HG02623 (cell line): ENCODE results near the gene KLC4.
"Not testable (repeated sequence)": the region's sequence is repeated elsewhere in the genome, so short reads cannot be mapped to it uniquely, and the experiment has no call there.

Source experiments
- ATAC-seq: cut with Tn5 transposase; IDR thresholded peaks from one replicate; pipeline ENCODE4 v1.9.1; 2021; ENCODE audit warnings: moderate library complexity; ENCODE audit not compliant: unreplicated experiment

The KLC4 gene

GRCh38 chr6:43060755-43061633 is 1.6 kb downstream of the KLC4 start:
- ATAC-seq, result no peak

DNA sequence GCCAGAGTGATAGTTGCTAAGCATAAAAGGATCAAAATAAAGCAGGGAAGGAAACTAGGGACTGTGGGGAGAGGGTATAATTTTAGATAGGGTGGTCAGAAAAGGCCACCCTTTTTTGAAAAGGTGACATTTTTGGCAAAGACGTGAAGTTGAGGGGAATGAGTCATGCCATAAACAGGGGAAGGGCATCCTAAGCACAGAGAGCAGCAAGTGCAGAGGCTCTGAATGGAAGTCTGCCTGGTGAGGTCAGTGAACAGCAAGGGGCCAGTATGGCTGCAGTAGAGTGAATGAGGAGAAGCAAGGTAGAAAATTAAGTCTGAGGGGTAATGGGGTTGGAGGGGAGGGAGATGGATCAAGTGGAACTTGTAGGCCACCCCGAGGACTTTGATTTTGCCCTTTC is 2.4 kb downstream of the KLC4 start:
- ATAC-seq, result no peak

- no peak for ATAC-seq
Measured at GRCh38 chr6:43062818-43063217, 3.4 kb downstream of the KLC4 start.

DNA sequence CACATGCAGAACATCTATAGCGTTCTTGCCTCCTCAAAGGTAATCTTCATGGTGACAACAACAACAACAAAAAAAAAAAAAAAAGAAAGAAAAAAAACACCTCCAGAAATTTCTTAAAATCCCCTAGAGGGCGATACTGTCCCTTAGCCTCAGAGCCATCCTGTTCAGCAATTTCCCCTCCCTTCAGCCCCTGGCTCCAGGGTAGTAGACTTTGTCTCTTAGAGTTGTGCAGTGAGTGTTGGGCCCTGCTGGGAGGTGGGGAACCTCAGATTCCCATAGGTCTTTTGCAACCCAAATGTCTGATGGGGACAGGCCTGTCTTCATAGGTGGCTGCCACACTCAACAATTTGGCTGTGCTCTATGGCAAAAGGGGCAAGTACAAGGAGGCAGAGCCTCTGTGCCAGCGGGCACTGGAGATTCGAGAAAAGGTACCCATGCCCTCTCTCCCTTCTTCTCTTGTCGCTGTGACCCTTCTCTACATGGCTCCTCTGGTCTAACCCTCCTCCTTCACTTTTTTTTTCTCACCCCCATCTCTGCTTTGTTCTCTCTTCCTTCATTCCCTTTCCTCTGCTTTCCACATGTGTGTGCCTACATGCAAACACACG is 10.7 kb downstream of the KLC4 start:
- no peak for ATAC-seq

- ATAC-seq, result no peak
Measured at GRCh38 chr6:43074847-43075669, 15.6 kb downstream of the KLC4 start.

- no peak for ATAC-seq
Measured at GRCh38 chr6:43075670-43076463, 16.4 kb downstream of the KLC4 start, which contains the start of gene PTK7. PTK7 (plus strand) TSS chr6:43076314; CDS start chr6:43076489, 175 bp downstream.

- no peak for ATAC-seq
Measured at GRCh38 chr6:43076464-43077332, 17.3 kb downstream of the KLC4 start.

DNA sequence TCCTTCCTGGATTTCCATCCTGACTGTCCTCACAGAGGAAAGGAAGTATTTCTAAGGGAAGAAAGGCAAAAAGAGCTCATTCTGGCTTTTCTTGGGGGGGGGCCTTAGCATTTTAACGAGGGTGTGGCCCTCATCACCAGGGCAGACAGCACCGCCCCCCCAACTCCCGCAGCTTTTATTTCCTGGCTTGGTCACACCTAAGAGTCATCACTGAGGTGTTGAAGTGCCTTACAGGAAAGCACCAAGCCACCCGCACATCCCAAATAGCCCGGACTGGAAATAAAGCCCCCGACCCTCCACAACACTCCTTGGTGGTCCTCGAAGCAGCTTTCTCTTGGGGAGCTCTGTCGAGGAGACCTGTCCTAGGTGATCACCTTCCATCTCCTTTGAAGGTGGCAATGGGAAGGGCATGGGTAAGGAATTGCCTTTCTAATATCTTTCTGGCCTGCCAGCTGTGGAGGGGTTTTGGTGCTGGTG is 17.9 kb downstream of the KLC4 start:
- ATAC-seq, result no peak

- ATAC-seq, result no peak
Measured at GRCh38 chr6:43077981-43078511, 18.6 kb downstream of the KLC4 start.

DNA sequence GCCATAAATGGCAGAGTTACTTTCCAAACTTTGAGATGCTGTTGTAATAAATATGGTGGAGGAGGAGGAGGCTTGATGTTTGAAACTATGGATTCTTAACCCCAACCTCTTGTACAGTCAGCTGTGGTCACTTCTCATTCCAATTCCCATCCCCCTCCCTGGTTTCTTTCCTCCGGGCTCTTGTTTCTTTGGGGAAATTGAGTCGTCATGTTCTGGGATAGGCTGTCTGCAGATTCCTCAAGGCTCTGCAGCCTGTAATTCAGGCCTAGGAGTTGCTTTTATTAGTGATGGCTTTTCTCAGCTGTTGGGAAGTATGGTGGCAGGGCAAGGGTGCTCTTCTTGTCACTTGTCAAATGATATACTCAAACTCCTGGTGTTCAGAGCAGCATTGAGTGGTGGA is 19.3 kb downstream of the KLC4 start:
- ATAC-seq, result no peak

- ATAC-seq, result no peak
Measured at GRCh38 chr6:43081043-43081442, 21.6 kb downstream of the KLC4 start.

DNA sequence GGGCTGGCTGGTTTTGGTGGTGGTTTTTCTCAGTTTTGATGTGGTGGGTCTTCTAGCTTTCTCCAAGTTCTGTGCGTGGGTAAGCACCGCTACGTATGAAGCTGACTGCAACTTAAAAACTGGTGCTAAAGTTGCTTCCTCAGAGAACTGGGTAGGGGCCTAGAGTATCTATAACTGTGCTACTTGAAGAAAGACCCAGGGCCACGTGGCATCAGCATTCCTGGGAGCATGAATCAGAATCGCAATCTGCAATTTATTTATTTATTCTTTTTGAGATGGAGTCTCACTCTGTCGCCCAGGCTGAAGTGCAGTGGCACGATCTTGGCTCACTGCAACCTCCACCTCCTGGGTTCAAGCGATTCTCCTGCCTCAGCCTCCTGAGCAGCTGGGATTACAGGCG is 22.5 kb downstream of the KLC4 start:
- ATAC-seq, result not testable (repeated sequence)

GRCh38 chr6:43082806-43083655 is 23.6 kb downstream of the KLC4 start:
- ATAC-seq, result no peak

DNA sequence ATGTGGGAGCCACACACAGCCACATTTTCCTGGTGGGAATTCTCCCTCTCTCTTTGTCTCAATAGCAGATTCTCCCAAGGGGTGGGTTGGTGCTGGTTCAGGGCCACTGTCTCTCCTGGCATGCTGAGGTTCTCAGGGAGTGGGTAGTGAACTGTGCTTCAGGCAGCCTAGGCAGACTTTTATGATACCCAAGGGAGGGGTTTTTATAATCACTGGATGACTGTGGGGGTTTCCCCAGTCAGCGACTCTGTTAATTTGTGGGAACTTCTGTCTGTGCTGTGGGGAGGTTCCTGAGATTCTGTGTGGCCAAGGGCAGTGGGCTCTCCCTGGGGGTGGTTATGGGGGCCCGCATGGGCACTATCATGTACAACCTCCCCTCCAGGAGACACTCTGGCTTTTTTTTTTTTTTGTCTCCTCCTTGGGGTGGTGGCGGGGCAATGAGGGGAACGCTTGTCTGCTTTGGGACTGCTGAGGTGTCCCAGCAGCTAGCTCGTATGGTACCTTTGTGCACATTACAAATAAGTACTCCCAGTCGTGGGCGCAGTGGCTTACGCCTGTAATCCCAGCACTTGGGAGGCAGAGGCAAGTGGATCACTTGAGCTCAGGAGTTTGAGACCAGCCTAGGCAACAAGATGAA is 26.7 kb downstream of the KLC4 start:
- no peak for ATAC-seq

GRCh38 chr6:43088654-43089056 is 29.2 kb downstream of the KLC4 start:
- no peak for ATAC-seq

DNA sequence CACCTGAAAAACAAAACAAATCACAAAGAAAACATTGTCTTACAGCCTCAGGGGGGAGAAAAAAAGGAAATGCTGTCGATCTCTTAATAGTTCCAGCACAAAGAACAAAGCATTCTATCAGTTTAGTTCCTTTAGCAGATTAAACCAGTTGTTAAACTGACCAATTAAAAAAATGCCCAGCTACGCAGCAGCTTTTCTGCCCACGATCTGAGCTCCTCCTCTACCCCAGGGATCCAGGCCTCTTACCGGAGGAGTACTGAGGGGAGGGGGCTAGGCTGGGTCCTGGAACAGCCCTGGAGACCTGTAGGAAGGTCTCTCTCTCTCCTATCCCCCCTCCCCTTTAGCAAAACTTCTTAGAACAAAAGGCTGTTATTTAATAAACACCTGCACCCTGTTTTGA is 30.0 kb downstream of the KLC4 start:
- no peak for ATAC-seq

- ATAC-seq, result no peak
Measured at GRCh38 chr6:43089874-43090558, 30.6 kb downstream of the KLC4 start.
